WTC11 (cell line): ENCODE measurements around the gene SMG7. TPM values are rescaled to one million over a fixed set of nuclear protein-coding genes. Genes with fewer than 3 reads are reported as not detected.
A peak's percentile ranks its signal among the peaks of the same experiment; 100 is the strongest.

ENCODE experiments used
- CREM ChIP-seq: sonication (generic); formaldehyde crosslinking; IDR thresholded peaks from 2 replicates; pipeline ENCODE4 v1.8.1; 2022; ENCODE audit warnings: mild to moderate bottlenecking, missing genetic modification reagents, moderate library complexity
- ELF4 ChIP-seq: sonication (generic); formaldehyde crosslinking; IDR thresholded peaks from 2 replicates; pipeline ENCODE4 v1.8.1; 2022; ENCODE audit warnings: low read depth, mild to moderate bottlenecking, moderate library complexity, missing genetic modification reagents
- GRHL2 ChIP-seq: fragments of 250-450 bp; sonication (Bioruptor Pico); IDR thresholded peaks from 2 replicates; pipeline ENCODE4 v1.8.0; 2022; ENCODE audit warnings: mild to moderate bottlenecking, moderate library complexity; ENCODE audit not compliant: insufficient replicate concordance, severe bottlenecking
- JUN ChIP-seq: sonication (generic); formaldehyde crosslinking; IDR thresholded peaks from 2 replicates; pipeline ENCODE4 v1.8.0; 2023; ENCODE audit warnings: mild to moderate bottlenecking, missing genetic modification reagents
- MXD4 ChIP-seq: fragments of 250-450 bp; sonication (Bioruptor Pico); IDR thresholded peaks from 2 replicates; pipeline ENCODE4 v1.8.0; 2021; ENCODE audit warnings: mild to moderate bottlenecking, moderate library complexity, borderline replicate concordance
- NFE2L1 ChIP-seq: sonication (generic); formaldehyde crosslinking; IDR thresholded peaks from 2 replicates; pipeline ENCODE4 v1.8.1; 2023; ENCODE audit warnings: missing genetic modification reagents
- NFYB ChIP-seq: sonication (generic); formaldehyde crosslinking; conservative IDR thresholded peaks from 2 replicates; pipeline ENCODE4 v1.8.0; 2022; ENCODE audit warnings: low read depth, missing genetic modification reagents
- NR1H2 ChIP-seq: sonication (generic); formaldehyde crosslinking; IDR thresholded peaks from 2 replicates; pipeline ENCODE4 v1.9.0; 2021; ENCODE audit warnings: mild to moderate bottlenecking, moderate library complexity, missing genetic modification reagents
- PRRX2 ChIP-seq: fragments of 250-450 bp; sonication (Bioruptor Pico); IDR thresholded peaks from 2 replicates; pipeline ENCODE4 v1.8.0; 2021; ENCODE audit warnings: mild to moderate bottlenecking
- SMAD3 ChIP-seq: sonication (generic); formaldehyde crosslinking; IDR thresholded peaks from 2 replicates; pipeline ENCODE4 v1.8.0; 2022; ENCODE audit warnings: missing genetic modification reagents, mild to moderate bottlenecking, borderline replicate concordance
- ZNF219 ChIP-seq: sonication (generic); formaldehyde crosslinking; IDR thresholded peaks from 2 replicates; pipeline ENCODE4 v1.8.0; 2023; ENCODE audit warnings: missing genetic modification reagents, mild to moderate bottlenecking, borderline replicate concordance
- ZNF232 ChIP-seq: sonication (generic); formaldehyde crosslinking; IDR thresholded peaks from 2 replicates; pipeline ENCODE4 v1.8.0; 2022; ENCODE audit warnings: mild to moderate bottlenecking, missing genetic modification reagents
- total RNA-seq: library from RNA; stranded (reverse); gene quantifications from 3 replicates; pipeline ENCODE4 v1.2.3, GENCODE V29; 2021
- TF ChIP-seq, protein P1 (sequence below): fragments of 250-450 bp; sonication (Bioruptor Pico); IDR thresholded peaks from 2 replicates; pipeline ENCODE4 v1.9.0; 2021; ENCODE audit warnings: mild to moderate bottlenecking, borderline replicate concordance
- TF ChIP-seq, protein P2 (sequence below): fragments of 250-450 bp; sonication (Bioruptor Pico); conservative IDR thresholded peaks from 2 replicates; pipeline ENCODE4 v1.9.0; 2021; ENCODE audit warnings: mild to moderate bottlenecking
- TF ChIP-seq, protein P3 (sequence below): sonication (generic); formaldehyde crosslinking; IDR thresholded peaks from 2 replicates; pipeline ENCODE4 v1.8.0; 2022; ENCODE audit warnings: missing genetic modification reagents
- TF ChIP-seq, protein P4 (sequence below): sonication (generic); formaldehyde crosslinking; IDR thresholded peaks from 2 replicates; pipeline ENCODE4 v1.8.1; 2023; ENCODE audit warnings: mild to moderate bottlenecking, missing genetic modification reagents, moderate library complexity
- TF ChIP-seq, protein P5 (sequence below): sonication (generic); formaldehyde crosslinking; IDR thresholded peaks from 2 replicates; pipeline ENCODE4 v1.8.1; 2023; ENCODE audit warnings: mild to moderate bottlenecking, missing genetic modification reagents, moderate library complexity
- TF ChIP-seq, protein P6 (sequence below): sonication (generic); formaldehyde crosslinking; IDR thresholded peaks from 2 replicates; pipeline ENCODE4 v1.8.1; 2023; ENCODE audit warnings: mild to moderate bottlenecking, missing genetic modification reagents
- TF ChIP-seq, protein P7 (sequence below): sonication (generic); formaldehyde crosslinking; IDR thresholded peaks from 2 replicates; pipeline ENCODE4 v1.8.1; 2023; ENCODE audit warnings: mild to moderate bottlenecking, moderate library complexity, missing genetic modification reagents
- TF ChIP-seq, protein P8 (sequence below): sonication (generic); formaldehyde crosslinking; IDR thresholded peaks from 2 replicates; pipeline ENCODE4 v1.8.1; 2022; ENCODE audit warnings: low read depth, mild to moderate bottlenecking, moderate library complexity, missing genetic modification reagents, borderline replicate concordance

Gene SMG7
- total RNA-seq, 1 experiment from 2014 or later: 57.8 TPM

DNA sequence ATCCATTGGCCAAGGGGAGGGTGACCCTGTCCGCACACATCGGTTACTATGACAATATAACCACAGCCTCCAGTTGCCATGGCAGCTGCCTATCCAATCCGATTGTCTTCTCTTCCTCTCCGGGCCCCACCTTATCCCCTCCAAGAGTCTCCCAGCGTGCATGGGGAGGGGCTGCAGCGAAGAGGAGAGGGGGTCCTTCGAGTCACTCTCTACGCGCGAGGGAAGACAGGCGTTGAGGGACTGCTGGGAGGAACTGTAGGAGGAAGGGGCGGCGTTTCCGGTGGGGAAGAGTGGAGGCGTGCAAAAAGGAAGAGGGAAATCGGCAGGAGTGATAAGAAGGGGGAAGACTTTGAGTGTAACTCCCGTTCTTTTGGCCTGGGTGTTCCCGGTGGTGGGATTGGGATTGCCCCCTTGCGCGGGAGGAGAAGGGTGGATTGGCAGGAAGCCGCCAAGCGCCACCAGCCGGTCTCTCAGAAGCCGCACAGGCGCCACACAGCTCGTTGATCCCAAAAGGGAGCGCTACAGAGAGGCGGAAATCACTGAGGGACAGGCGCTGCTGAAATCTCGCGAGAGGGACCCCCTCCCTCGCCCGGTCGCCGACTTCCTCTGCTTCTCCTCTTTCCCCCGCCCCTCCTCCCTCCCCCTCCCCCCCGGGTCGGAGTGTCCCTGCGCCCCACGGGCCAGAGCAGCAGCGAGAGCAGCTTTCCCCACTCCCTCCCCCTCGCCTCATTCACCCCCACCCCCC lies 384 bp upstream of the SMG7 start (continued):
- TF ChIP-seq, protein P1, sequence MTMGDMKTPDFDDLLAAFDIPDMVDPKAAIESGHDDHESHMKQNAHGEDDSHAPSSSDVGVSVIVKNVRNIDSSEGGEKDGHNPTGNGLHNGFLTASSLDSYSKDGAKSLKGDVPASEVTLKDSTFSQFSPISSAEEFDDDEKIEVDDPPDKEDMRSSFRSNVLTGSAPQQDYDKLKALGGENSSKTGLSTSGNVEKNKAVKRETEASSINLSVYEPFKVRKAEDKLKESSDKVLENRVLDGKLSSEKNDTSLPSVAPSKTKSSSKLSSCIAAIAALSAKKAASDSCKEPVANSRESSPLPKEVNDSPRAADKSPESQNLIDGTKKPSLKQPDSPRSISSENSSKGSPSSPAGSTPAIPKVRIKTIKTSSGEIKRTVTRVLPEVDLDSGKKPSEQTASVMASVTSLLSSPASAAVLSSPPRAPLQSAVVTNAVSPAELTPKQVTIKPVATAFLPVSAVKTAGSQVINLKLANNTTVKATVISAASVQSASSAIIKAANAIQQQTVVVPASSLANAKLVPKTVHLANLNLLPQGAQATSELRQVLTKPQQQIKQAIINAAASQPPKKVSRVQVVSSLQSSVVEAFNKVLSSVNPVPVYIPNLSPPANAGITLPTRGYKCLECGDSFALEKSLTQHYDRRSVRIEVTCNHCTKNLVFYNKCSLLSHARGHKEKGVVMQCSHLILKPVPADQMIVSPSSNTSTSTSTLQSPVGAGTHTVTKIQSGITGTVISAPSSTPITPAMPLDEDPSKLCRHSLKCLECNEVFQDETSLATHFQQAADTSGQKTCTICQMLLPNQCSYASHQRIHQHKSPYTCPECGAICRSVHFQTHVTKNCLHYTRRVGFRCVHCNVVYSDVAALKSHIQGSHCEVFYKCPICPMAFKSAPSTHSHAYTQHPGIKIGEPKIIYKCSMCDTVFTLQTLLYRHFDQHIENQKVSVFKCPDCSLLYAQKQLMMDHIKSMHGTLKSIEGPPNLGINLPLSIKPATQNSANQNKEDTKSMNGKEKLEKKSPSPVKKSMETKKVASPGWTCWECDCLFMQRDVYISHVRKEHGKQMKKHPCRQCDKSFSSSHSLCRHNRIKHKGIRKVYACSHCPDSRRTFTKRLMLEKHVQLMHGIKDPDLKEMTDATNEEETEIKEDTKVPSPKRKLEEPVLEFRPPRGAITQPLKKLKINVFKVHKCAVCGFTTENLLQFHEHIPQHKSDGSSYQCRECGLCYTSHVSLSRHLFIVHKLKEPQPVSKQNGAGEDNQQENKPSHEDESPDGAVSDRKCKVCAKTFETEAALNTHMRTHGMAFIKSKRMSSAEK (CRISPR knock-in tag): no peak
- TF ChIP-seq SMAD3 (CRISPR knock-in tag): no peak
- TF ChIP-seq, protein P2, sequence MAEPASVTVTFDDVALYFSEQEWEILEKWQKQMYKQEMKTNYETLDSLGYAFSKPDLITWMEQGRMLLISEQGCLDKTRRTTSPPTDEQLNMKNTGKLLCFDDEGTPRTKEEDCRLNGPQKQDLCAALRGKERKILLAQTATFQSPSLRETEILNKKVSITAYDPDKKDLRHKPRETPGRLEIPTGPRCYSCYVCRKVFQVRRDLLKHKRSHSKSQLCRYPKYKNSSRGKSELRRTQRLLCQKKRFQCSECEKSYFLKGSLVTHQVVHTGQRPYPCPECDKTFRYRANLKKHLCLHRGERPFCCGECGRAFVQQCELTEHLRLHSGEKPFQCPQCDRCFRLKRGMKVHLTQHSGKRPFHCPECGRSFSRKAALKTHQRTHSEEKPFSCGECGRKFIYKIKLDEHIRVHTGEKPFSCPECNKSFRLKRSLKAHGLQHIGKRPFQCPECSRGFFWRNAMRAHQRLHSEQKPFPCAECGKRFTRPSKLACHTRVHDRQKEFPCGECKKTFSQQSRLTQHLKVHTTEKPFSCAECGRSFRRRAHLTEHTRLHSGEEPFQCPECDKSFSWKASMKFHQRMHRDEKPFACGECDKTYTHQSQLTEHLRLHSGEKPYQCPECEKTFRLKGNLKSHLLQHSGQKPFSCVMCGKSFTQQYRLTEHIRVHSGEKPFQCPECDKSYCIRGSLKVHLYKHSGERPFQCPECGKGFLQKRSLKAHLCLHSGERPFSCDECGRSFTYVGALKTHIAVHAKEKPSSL: 0 out of 2 replicates have a peak, but pooled peaks have one; percentile 49
- TF ChIP-seq GRHL2: no peak
- TF ChIP-seq ZNF219 (CRISPR knock-in tag): no peak
- no peak for TF ChIP-seq NR1H2
- TF ChIP-seq, protein P3, sequence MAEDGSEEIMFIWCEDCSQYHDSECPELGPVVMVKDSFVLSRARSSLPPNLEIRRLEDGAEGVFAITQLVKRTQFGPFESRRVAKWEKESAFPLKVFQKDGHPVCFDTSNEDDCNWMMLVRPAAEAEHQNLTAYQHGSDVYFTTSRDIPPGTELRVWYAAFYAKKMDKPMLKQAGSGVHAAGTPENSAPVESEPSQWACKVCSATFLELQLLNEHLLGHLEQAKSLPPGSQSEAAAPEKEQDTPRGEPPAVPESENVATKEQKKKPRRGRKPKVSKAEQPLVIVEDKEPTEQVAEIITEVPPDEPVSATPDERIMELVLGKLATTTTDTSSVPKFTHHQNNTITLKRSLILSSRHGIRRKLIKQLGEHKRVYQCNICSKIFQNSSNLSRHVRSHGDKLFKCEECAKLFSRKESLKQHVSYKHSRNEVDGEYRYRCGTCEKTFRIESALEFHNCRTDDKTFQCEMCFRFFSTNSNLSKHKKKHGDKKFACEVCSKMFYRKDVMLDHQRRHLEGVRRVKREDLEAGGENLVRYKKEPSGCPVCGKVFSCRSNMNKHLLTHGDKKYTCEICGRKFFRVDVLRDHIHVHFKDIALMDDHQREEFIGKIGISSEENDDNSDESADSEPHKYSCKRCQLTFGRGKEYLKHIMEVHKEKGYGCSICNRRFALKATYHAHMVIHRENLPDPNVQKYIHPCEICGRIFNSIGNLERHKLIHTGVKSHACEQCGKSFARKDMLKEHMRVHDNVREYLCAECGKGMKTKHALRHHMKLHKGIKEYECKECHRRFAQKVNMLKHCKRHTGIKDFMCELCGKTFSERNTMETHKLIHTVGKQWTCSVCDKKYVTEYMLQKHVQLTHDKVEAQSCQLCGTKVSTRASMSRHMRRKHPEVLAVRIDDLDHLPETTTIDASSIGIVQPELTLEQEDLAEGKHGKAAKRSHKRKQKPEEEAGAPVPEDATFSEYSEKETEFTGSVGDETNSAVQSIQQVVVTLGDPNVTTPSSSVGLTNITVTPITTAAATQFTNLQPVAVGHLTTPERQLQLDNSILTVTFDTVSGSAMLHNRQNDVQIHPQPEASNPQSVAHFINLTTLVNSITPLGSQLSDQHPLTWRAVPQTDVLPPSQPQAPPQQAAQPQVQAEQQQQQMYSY (CRISPR knock-in tag): no peak
- TF ChIP-seq, protein P4, sequence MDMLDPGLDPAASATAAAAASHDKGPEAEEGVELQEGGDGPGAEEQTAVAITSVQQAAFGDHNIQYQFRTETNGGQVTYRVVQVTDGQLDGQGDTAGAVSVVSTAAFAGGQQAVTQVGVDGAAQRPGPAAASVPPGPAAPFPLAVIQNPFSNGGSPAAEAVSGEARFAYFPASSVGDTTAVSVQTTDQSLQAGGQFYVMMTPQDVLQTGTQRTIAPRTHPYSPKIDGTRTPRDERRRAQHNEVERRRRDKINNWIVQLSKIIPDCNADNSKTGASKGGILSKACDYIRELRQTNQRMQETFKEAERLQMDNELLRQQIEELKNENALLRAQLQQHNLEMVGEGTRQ (CRISPR knock-in tag): no peak
- TF ChIP-seq, protein P5, sequence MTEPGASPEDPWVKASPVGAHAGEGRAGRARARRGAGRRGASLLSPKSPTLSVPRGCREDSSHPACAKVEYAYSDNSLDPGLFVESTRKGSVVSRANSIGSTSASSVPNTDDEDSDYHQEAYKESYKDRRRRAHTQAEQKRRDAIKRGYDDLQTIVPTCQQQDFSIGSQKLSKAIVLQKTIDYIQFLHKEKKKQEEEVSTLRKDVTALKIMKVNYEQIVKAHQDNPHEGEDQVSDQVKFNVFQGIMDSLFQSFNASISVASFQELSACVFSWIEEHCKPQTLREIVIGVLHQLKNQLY (CRISPR knock-in tag): no peak
- TF ChIP-seq NFE2L1 (CRISPR knock-in tag): no peak
- no peak for TF ChIP-seq JUN (CRISPR knock-in tag)
- 0 out of 2 replicates have a peak, but pooled peaks have one; percentile 81 for TF ChIP-seq PRRX2 (CRISPR knock-in tag)
- peak; percentile 64 for TF ChIP-seq NFYB (CRISPR knock-in tag)
- no peak for TF ChIP-seq MXD4 (CRISPR knock-in tag)
- TF ChIP-seq, protein P6, sequence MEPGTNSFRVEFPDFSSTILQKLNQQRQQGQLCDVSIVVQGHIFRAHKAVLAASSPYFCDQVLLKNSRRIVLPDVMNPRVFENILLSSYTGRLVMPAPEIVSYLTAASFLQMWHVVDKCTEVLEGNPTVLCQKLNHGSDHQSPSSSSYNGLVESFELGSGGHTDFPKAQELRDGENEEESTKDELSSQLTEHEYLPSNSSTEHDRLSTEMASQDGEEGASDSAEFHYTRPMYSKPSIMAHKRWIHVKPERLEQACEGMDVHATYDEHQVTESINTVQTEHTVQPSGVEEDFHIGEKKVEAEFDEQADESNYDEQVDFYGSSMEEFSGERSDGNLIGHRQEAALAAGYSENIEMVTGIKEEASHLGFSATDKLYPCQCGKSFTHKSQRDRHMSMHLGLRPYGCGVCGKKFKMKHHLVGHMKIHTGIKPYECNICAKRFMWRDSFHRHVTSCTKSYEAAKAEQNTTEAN: no peak
- TF ChIP-seq, protein P7, sequence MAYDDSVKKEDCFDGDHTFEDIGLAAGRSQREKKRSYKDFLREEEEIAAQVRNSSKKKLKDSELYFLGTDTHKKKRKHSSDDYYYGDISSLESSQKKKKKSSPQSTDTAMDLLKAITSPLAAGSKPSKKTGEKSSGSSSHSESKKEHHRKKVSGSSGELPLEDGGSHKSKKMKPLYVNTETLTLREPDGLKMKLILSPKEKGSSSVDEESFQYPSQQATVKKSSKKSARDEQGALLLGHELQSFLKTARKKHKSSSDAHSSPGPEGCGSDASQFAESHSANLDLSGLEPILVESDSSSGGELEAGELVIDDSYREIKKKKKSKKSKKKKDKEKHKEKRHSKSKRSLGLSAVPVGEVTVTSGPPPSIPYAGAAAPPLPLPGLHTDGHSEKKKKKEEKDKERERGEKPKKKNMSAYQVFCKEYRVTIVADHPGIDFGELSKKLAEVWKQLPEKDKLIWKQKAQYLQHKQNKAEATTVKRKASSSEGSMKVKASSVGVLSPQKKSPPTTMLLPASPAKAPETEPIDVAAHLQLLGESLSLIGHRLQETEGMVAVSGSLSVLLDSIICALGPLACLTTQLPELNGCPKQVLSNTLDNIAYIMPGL (CRISPR knock-in tag): no peak; the same call in 1 of the 2 replicates
- TF ChIP-seq, protein P8, sequence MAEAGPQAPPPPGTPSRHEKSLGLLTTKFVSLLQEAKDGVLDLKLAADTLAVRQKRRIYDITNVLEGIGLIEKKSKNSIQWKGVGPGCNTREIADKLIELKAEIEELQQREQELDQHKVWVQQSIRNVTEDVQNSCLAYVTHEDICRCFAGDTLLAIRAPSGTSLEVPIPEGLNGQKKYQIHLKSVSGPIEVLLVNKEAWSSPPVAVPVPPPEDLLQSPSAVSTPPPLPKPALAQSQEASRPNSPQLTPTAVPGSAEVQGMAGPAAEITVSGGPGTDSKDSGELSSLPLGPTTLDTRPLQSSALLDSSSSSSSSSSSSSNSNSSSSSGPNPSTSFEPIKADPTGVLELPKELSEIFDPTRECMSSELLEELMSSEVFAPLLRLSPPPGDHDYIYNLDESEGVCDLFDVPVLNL (CRISPR knock-in tag): no peak
- TF ChIP-seq ZNF232: 0 out of 2 replicates have a peak, but pooled peaks have one; percentile 44
- TF ChIP-seq CREM (CRISPR knock-in tag): peak; percentile 60; the same call in 1 of the 2 replicates
- TF ChIP-seq ELF4: no peak
